A549 (cell line): ENCODE results near the gene MIOX. TPM values are rescaled to one million over a fixed set of nuclear protein-coding genes. Genes with fewer than 3 reads are reported as not detected.

ENCODE experiments used
- ATAC-seq, 2 experiments: fragments of 200-7000 bp in 1 of 2; fragments of >200 bp in 1 of 2; cut with Nextera tagmentation in 1 of 2; cut with Tn5 transposase in 1 of 2; 3 replicates each; pipeline versions ENCODE4 v1.8.0 to v1.9.1; 2018 to 2020; ENCODE audit warnings: mild to moderate bottlenecking in 1 of 2, moderate library complexity in 1 of 2
- CTCF ChIA-PET: fragments of 300-600 bp; sonication (Branson Sonifier 250); formaldehyde crosslinking; extraction: SDS; loops from one replicate; lab custom pipeline; 2021; ENCODE audit warnings: antibody characterized with exemption, inconsistent platforms; lab: Yijun Ruan, JAX
- POLR2A ChIA-PET: fragments of 350-600 bp; formaldehyde crosslinking; extraction: SDS; loops from one replicate; lab custom pipeline; 2021; ENCODE audit warnings: antibody characterized with exemption, inconsistent platforms; lab: Yijun Ruan, JAX
- DNase-seq, 2 experiments: peaks; one replicate each; pipeline versions ENCODE4 v3.0.0 to v3.0.0-alpha.2; 2011 to 2016; ENCODE audit warnings: low read depth in 1 of 2, low spot score in 1 of 2
- FAIRE-seq: peaks from 2 replicates; lab custom pipeline; 2011; peaks lifted over from hg19 to GRCh38; lab: Jason Lieb, UNC
- H3K27ac ChIP-seq, 2 experiments: fragments of >200 bp; sonication (Bioruptor Twin); formaldehyde crosslinking; 3 replicates each; pipeline ENCODE4 v1.5.1; 2016 to 2017
- H3K4me1 ChIP-seq: fragments of >200 bp; sonication (Bioruptor Twin); formaldehyde crosslinking; 3 replicates; pipeline ENCODE4 v1.6.1; 2016
- H3K4me2 ChIP-seq: fragments of >200 bp; sonication (Bioruptor Twin); formaldehyde crosslinking; 3 replicates; pipeline ENCODE4 v1.6.1; 2016
- H3K4me3 ChIP-seq: fragments of >200 bp; sonication (Bioruptor Twin); formaldehyde crosslinking; 3 replicates; pipeline ENCODE4 v1.5.1; 2016
- H3K9me3 ChIP-seq: fragments of >200 bp; sonication (Bioruptor Twin); formaldehyde crosslinking; 3 replicates; pipeline ENCODE4 v1.6.1; 2016
- ATOH8 ChIP-seq: fragments of 250-450 bp; sonication (Bioruptor Pico); IDR thresholded peaks from 2 replicates; pipeline ENCODE4 v1.5.0; 2020; ENCODE audit warnings: low read depth, mild to moderate bottlenecking, moderate library complexity
- CBX2 ChIP-seq: fragments of 200-600 bp; sonication (generic); IDR thresholded peaks from 2 replicates; pipeline ENCODE4 v1.6.1; 2016; ENCODE audit warnings: low read depth, mild to moderate bottlenecking, borderline replicate concordance
- CBX8 ChIP-seq: fragments of 200-600 bp; sonication (generic); IDR thresholded peaks from 2 replicates; pipeline ENCODE4 v1.6.1; 2016
- E2F6 ChIP-seq: IDR thresholded peaks from 2 replicates; pipeline ENCODE4 v1.6.1; 2012; ENCODE audit warnings: low read depth, borderline replicate concordance
- ELK1 ChIP-seq: fragments of 150-350 bp; IDR thresholded peaks from 2 replicates; pipeline ENCODE4 v1.6.1; 2014; ENCODE audit warnings: low read depth, mild to moderate bottlenecking, low read length
- HES2 ChIP-seq: fragments of >200 bp; sonication (Bioruptor Twin); formaldehyde crosslinking; IDR thresholded peaks from 2 replicates; pipeline ENCODE4 v1.6.1; 2016
- HOXB13 ChIP-seq: fragments of 250-450 bp; sonication (Bioruptor Pico); IDR thresholded peaks from 2 replicates; pipeline ENCODE4 v1.5.0; 2020; ENCODE audit warnings: low read depth, mild to moderate bottlenecking, moderate library complexity
- JUN ChIP-seq, 2 experiments: fragments of >200 bp; sonication (Bioruptor Twin); formaldehyde crosslinking; IDR thresholded peaks; 2 replicates in 1 of 2; 3 replicates in 1 of 2; pipeline ENCODE4 v1.6.1; 2016 to 2017
- KDM1A ChIP-seq: fragments of 200-600 bp; sonication (generic); IDR thresholded peaks from 2 replicates; pipeline ENCODE4 v1.6.1; 2016; ENCODE audit warnings: low read depth, mild to moderate bottlenecking
- KDM5A ChIP-seq: fragments of 200-600 bp; sonication (generic); IDR thresholded peaks from 2 replicates; pipeline ENCODE4 v1.6.1; 2016; ENCODE audit warnings: antibody characterized with exemption, mild to moderate bottlenecking
- MAFK ChIP-seq: fragments of 450-650 bp; IDR thresholded peaks from 2 replicates; pipeline ENCODE4 v1.6.1; 2014; ENCODE audit not compliant: partially characterized antibody
- MAX ChIP-seq: IDR thresholded peaks from 2 replicates; pipeline ENCODE4 v1.6.1; 2012
- MAZ ChIP-seq: fragments of 150-350 bp; IDR thresholded peaks from 2 replicates; pipeline ENCODE4 v1.6.1; 2014; ENCODE audit warnings: antibody characterized with exemption, low read depth, low read length, borderline replicate concordance
- NPAS2 ChIP-seq: fragments of 250-450 bp; sonication (Bioruptor Pico); IDR thresholded peaks from 2 replicates; pipeline ENCODE4 v1.8.0; 2022; ENCODE audit warnings: mild to moderate bottlenecking, moderate library complexity, borderline replicate concordance
- POLR2A ChIP-seq: IDR thresholded peaks from 2 replicates; pipeline ENCODE4 v1.6.1; 2012; ENCODE audit warnings: mild to moderate bottlenecking, low read length
- RFX5 ChIP-seq: fragments of 450-650 bp; IDR thresholded peaks from 2 replicates; pipeline ENCODE4 v1.7.1; 2014; ENCODE audit warnings: antibody characterized with exemption, mild to moderate bottlenecking, moderate library complexity
- TP53 ChIP-seq: fragments of 250-450 bp; sonication (Bioruptor Pico); IDR thresholded peaks from 2 replicates; pipeline ENCODE4 v1.5.0; 2021; ENCODE audit warnings: mild to moderate bottlenecking, moderate library complexity
- USF2 ChIP-seq: fragments of 450-650 bp; IDR thresholded peaks from 2 replicates; pipeline ENCODE4 v1.6.1; 2014; ENCODE audit warnings: antibody characterized with exemption
- ZC3H11A ChIP-seq: fragments of 450-650 bp; IDR thresholded peaks from 2 replicates; pipeline ENCODE4 v1.6.1; 2014; ENCODE audit warnings: antibody characterized with exemption, mild to moderate bottlenecking
- WGBS: methylation state at CpG from one replicate; pipeline ENCODE4 v1.1.6; 2017; ENCODE audit errors: missing lambda C conversion rate; 5-methylcytosine and 5-hydroxymethylcytosine counted together
- polyA plus RNA-seq, 4 experiments: library from polyadenylated mRNA; depleted of rRNA in 3 of 4; stranded (reverse); fragments of >200 nt; fragmentation: RNase III in 1 of 4; extraction: RNeasy Plus Mini Kit Qiagen cat#74134 plus additional on column Dnase treatment in 1 of 4; gene quantifications; 2 replicates in 3 of 4; 3 replicates in 1 of 4; pipeline ENCODE4 v1.2.3, GENCODE V29; 2011 to 2017

MIOX gene
- polyA plus RNA-seq, 2 of the 4 experiments (the other 2 are of a cell fraction): 0.08 TPM; not detected in 1

GRCh38 chr22:50461979-50462540, 24.6 kb upstream of the MIOX start:
- H3K4me2 ChIP-seq: no peak overlapping the region
- no peak for FAIRE-seq
- no peak overlapping the region for H3K27ac ChIP-seq
- H3K4me1 ChIP-seq: no peaks in the 10 kb centered on the region
- ChIA-PET POLR2A (no interaction called here), CTCF (interaction anchor here (0.6 kb wide), 1 partner anchor 10 kb away, joined by 5 read pairs; no protein-coding TSS in a partner anchor)
- TF ChIP-seq ELK1: no peak
- TF ChIP-seq HOXB13 (CRISPR knock-in tag): no peak
- no peak for TF ChIP-seq MAZ
- no peak for TF ChIP-seq CBX8
- no peak for TF ChIP-seq CBX2
- TF ChIP-seq ZC3H11A: no peak
- TF ChIP-seq RFX5: no peak
- TF ChIP-seq ATOH8 (CRISPR knock-in tag): no peak
- TF ChIP-seq E2F6: no peak
- TF ChIP-seq KDM5A: no peak
- TF ChIP-seq USF2: no peak
- TF ChIP-seq HES2: no peak
- H3K4me3 ChIP-seq: no peak overlapping the region
- ATAC-seq: no peak
- DNase-seq: no peak
- H3K9me3 ChIP-seq: no peaks in the 10 kb centered on the region
- 95% methylated on average over 4 of the region's 30 CpGs for WGBS

- FAIRE-seq: no peak
- ATAC-seq: no peak
- no peak for DNase-seq
- ChIA-PET POLR2A (no interaction called here), CTCF (interaction anchor here (1.3 kb wide), 1 partner anchor 10 kb away, joined by 5 read pairs; no protein-coding TSS in a partner anchor)
- TF ChIP-seq POLR2A: no peak
- no peak overlapping the region for H3K4me2 ChIP-seq
- WGBS: 95% methylated on average over 17 of the region's 28 CpGs
- H3K27ac ChIP-seq: no peak overlapping the region
- H3K4me1 ChIP-seq: no peaks in the 10 kb centered on the region
- no peak overlapping the region for H3K4me3 ChIP-seq
- no peaks in the 10 kb centered on the region for H3K9me3 ChIP-seq
Observed at GRCh38 chr22:50463188-50463900, 23.3 kb upstream of the MIOX start.

- ATAC-seq: no peak
- no peak for DNase-seq
- TF ChIP-seq MAFK (no peak), JUN (IDR thresholded peaks at IDR 0.05) (no peak), NPAS2 (CRISPR knock-in tag) (no peak), KDM1A (no peak), HOXB13 (CRISPR knock-in tag) (no peak), MAX (no peak), TP53 (no peak)
- H3K4me1 ChIP-seq: no peaks in the 10 kb centered on the region
- no peak overlapping the region for H3K4me2 ChIP-seq
- no peaks in the 10 kb centered on the region for H3K9me3 ChIP-seq
- no peak for FAIRE-seq
- WGBS: 100% methylated on average over 1 of the region's 24 CpGs
- H3K4me3 ChIP-seq: no peak overlapping the region
- H3K27ac ChIP-seq: no peak overlapping the region
- ChIA-PET CTCF (interaction anchor here (1.3 kb wide), 1 partner anchor 9 kb away, joined by 5 read pairs; no protein-coding TSS in a partner anchor), POLR2A (no interaction called here)
Observed at GRCh38 chr22:50464451-50464850, 22.2 kb upstream of the MIOX start.
